ENCODE results near the gene GADD45A.

The GADD45A gene

GRCh38 chr1:67689267-67690017 lies 4.4 kb downstream of the GADD45A start:
- no peak for DNase-seq (ENCODE audit: low spot score)

DNA sequence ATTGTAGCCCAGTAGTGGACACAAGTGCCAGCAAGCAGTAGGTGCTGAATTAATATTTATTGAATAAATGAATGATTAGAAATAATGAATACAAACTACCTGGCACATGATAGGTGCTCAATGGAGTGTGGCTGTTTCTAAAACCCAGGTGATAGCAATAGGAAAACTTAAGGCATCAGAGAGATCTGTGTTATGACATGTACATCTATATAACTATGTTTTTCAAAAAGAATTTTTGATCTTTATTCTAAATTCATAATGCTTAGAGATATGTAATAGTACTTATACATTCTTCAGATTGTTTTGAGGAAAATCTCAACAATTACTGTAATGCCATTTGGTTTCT lies 5.0 kb downstream of the GADD45A start:
- no peak for DNase-seq (ENCODE audit: low spot score)

- no peak for DNase-seq (ENCODE audit: low spot score)
These were observed 5.4 kb downstream of the GADD45A start for GRCh38 chr1:67690411-67690810.

GRCh38 chr1:67691712-67692111 lies 6.7 kb downstream of the GADD45A start:
- no peak for DNase-seq (ENCODE audit: low spot score)

DNA sequence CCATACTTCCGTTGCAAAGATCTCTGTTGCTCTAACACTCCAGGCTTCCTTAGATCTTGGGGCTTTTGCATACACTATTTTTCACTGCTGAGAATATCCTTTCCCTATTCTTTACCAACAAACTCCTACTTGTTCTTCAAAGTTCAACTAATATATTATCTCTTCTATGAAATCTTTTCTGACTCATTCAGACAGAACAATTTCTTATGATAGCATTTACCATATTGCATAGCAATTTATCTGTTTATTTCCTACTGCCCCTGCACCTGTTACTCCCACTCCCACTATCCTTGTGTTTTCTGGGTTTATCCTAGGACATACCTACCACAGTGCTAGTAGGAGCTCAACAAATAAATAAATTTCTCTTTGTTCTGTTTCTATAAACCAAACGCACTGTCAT lies 11.0 kb downstream of the GADD45A start:
- no peak for DNase-seq (ENCODE audit: low spot score)

- DNase-seq (ENCODE audit: low spot score) = no peak
These were observed 11.7 kb downstream of the GADD45A start for GRCh38 chr1:67696708-67697107.

GRCh38 chr1:67700220-67700619 lies 15.2 kb downstream of the GADD45A start:
- DNase-seq (ENCODE audit: low spot score) = no peak

DNA sequence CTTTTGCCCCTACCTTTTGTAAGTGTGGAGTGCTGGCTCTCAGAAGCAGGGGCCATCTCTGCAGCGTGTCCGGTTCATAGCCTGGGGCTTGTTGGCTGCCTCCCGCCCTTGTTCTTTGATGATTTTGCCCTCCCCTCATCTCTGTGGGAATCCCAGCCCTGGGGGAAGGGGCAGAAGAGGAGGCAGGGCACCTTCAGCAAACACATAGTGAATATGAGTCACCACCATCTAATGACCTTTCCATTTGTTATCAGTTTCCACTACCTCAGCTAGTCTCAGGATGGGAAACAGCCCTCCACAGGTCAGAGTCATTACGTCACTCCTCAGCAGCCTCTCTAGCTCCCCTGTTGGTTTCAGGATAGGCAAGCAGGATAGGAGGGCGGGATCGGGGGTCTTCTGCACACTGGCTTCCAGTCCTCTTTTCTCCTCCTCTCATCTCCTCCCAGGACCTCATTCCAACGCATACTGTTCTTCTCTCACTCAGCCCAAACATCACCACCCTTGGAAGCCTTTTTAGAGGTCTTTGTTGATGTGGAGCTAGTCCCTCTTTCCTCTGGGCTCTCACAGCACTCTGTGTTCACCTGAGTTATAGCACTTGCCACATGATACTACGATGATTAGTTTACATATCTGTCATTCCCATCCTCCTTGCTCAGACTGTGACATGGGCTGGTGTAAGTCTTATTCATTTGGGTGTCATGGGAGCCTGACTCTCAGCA lies 15.8 kb downstream of the GADD45A start:
- no peak for DNase-seq (ENCODE audit: low spot score)

DNA sequence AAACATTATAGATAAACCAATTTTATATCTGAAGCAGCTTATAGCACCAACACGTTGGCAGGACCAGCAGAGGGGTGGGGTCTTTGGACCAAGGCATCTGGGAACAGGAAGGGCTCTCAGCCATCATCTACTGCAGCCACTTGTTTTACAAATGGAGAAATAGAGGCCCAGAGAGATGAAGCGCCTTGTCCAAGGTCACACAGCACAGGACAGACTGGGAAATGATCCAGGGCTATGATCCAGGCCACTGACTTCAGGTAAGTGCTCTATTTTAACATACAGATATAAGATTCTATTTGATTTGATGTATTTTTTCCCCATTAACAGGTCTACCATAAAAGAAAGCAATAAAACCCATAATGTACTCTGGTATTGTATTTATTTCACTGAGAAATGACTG lies 16.9 kb downstream of the GADD45A start:
- DNase-seq (ENCODE audit: low spot score) = no peak

DNA sequence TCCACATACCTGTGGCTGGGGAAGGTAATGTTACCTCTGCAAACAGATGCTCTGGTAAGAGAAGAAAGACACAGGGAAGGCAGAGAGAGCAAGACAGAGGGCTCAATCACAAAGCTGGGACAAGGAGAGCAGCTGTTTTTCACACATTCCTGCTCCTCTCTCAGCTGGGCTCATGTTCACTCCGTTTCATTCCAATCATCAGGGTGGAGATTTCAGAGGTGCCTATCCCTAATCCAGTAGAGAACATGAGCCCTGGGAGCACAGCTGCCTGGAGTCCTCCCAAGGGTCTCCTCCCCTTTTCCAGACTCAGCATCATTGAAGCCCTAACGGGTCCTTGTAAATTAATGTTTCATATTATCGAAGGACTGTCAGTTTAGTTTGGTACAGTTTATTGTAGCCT lies 19.4 kb downstream of the GADD45A start:
- DNase-seq (ENCODE audit: low spot score) = no peak

GRCh38 chr1:67705735-67706453 lies 20.9 kb downstream of the GADD45A start:
- no peak for DNase-seq (ENCODE audit: low spot score)

DNA sequence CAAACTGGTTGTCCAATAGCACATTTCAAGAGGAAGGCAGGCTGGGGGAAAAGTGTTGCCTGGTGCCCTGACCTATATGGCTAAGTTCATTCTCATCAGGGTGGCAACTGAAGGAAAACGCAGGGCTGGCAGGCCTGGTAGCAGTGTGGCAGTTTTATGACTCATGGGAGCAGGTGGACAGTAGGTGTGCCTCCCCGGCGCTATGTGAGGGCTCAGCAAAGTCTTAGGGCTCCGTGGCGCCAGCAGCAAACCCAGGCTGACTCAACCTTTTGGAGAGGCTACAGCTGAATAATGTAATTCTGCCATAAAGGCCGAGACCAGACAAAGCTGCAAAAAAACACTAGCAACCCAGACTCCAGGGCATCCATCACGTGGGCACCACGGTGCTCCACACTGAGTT lies 23.6 kb downstream of the GADD45A start:
- no peak for DNase-seq (ENCODE audit: low spot score)

DNA sequence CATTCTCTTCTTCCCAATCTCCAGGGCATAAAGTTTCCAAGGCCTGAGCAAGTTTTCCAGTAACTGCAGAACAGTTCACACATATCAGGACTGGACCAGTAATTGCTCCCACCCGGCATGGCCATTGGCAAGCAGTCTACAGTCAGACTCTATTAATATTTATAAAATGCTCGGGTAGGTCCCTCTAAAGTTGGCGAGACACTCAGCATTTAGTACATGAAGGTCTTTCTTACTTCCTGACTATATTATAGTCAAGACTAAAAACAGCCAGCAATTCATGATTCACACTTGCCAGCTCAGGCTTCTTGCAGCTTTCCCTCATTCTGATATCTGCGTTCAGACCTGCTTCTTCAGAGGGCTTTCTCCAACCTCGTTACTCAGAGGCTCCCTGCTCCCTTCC lies 25.4 kb downstream of the GADD45A start:
- DNase-seq (ENCODE audit: low spot score) = peak; percentile 48

GRCh38 chr1:67711158-67711854 lies 26.3 kb downstream of the GADD45A start:
- DNase-seq (ENCODE audit: low spot score) = no peak

DNA sequence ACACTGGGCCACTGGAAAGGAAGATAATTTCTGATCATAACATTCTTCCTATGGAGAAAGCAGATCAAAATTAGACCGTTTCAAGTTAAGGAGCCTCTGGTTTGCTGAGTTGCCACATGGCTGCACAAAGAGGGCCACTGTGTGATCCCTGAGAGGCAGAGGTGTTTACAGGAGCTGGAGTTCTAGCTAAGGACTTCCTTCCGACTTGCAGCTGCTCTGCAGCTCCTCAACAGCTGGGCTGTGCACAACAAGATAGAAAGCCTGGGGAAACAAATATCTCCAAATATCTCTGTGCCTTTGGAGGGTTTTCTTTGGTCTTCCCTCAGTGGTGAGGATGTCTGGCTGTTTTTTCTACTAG lies 26.8 kb downstream of the GADD45A start:
- no peak for DNase-seq (ENCODE audit: low spot score)

DNA sequence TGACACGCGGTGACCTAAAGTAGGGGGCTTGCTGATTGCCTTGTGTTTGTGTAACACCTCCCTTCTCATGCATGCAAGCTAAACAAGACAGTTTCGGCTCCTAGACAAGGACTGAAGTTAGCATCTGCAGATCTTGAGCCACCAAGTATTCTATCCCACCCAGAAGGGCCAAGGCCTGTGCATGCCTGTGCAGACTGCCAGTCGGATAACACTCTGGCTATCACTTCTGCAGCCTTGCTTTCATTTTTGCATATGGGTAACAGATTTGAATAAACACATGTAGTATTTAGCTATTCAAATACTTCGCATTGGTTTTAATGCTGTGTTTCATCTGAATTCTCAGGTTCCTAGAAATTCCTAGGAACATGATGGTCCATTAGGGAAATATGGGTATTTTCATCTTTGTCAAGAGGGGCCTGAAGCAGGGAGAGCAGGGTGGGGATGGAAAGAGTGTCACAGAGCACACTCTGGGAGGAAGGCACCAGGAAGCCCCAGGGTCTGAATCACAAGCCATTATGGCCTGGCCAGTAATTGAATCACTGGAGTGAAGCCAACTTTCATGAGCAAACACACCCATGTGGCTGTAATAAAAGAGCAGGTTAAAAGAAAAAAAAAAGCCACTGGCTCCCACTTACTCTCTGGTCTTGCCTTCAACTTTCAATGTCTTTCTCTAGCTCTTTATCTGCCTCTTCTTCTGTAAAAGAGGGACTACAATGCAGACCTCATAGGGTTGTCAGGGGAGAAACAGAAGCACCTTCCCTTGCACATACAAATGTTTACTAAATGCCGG lies 28.3 kb downstream of the GADD45A start:
- DNase-seq (ENCODE audit: low spot score) = peak; percentile 82

GRCh38 chr1:67715819-67716218 lies 30.8 kb downstream of the GADD45A start:
- no peak for DNase-seq (ENCODE audit: low spot score)

DNA sequence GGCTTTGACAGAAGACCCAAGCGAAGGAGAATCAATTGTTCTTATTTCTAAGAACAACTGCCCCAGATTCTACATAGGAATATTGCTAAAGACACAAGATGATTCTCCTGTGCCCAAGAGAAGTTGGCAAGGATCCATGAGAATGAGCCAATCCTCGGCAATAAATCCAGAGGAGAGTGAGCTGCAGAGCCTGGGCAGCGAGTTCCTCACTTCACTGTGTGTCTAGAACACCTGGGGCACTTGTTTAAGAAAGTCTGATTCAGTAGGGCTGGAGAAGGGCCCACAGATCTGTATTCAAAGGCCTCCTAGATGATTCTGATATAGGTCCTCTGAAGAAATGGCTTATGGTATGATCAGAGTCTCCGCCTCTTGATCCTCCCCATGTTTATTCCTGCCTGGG lies 31.8 kb downstream of the GADD45A start:
- peak; percentile 27 for DNase-seq (ENCODE audit: low spot score)

DNA sequence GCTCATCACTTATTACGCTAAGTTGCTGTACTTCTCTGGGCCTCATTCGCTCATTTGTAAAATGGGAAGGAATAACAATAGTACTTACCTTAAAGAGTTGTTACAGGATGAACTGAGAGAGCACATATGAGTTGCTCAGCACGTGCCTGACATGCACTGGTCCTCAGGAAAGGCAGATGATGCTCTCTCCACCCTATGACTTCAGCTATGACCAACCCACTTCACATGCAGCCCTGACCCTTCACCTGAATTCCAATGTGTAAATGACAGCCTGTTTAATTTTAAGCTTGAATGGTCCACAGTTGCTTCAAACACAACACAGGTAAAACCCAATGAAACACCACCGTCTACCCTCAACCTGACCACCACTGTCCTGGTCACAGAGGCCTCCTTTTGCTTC lies 32.9 kb downstream of the GADD45A start:
- peak; percentile 25 for DNase-seq (ENCODE audit: low spot score)

DNA sequence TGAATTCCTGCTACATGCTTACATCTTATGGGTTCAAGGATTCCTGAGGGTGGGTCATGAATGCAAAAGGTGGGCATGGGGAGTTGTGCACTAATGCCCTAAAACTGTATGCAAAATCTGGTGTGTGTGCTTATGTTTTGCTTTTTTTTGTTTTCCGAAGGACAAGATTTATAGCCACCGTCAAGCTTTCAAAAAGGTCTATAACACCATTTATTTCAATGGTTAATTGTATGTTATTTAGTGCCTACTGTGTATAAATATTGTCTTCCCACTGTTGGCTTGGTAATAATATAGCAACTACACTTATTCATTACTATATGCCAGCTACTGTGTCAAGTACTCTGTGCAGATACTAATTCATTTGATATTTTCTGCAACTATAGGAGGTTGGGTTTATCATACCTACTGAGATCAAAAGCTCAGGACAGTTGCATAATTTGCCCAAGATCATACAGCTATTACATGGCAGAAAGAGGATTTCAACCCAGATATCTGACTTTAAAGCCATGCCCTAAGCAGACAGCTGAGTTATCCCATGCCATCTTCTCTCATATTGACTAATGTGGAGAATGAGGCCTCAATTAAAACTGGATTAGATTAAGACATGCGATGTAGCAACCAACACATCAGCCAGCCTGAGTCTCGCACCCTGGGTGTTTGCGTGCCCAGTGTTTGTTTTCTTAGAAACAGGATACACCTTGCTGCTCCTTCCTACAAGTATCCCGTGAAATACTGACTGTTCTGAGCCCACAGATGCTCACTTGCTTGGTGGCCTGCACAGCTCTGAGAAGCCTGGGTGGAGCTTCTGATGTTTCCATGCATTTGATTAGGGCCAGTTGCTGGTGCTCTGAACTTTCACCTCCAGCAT lies 34.6 kb downstream of the GADD45A start:
- no peak for DNase-seq (ENCODE audit: low spot score)

- DNase-seq (ENCODE audit: low spot score) = no peak
These were observed 36.1 kb downstream of the GADD45A start for GRCh38 chr1:67721112-67721511.
